GM18867 (cell line): Measurements from ENCODE around the gene ZNF366.
"Not testable (repeated sequence)": the region's sequence is repeated elsewhere in the genome, so short reads cannot be mapped to it uniquely, and the experiment has no call there.

Source experiments
- ATAC-seq: cut with Tn5 transposase; IDR thresholded peaks from one replicate; pipeline ENCODE4 v1.9.1; 2021; ENCODE audit warnings: mild to moderate bottlenecking, moderate library complexity; ENCODE audit not compliant: unreplicated experiment

ZNF366 gene

GRCh38 chr5:72408603-72409002 lies 98.6 kb downstream of the ZNF366 start:
- ATAC-seq: no peak

- no peak for ATAC-seq
Measured at GRCh38 chr5:72408127-72408526, 99.1 kb downstream of the ZNF366 start.

GRCh38 chr5:72407541-72407940 lies 99.7 kb downstream of the ZNF366 start:
- no peak for ATAC-seq

- no peak for ATAC-seq
Measured at GRCh38 chr5:72407078-72407477, 100.1 kb downstream of the ZNF366 start.

GRCh38 chr5:72404771-72405170 lies 102.4 kb downstream of the ZNF366 start:
- ATAC-seq: not testable (repeated sequence)

GRCh38 chr5:72402959-72403628 lies 104.1 kb downstream of the ZNF366 start:
- ATAC-seq: no peak

GRCh38 chr5:72402381-72402890 lies 104.8 kb downstream of the ZNF366 start:
- no peak for ATAC-seq

- no peak for ATAC-seq
Measured at GRCh38 chr5:72400950-72401349, 106.3 kb downstream of the ZNF366 start.

GRCh38 chr5:72397836-72398235 lies 109.4 kb downstream of the ZNF366 start:
- ATAC-seq: no peak

- no peak for ATAC-seq
Measured at GRCh38 chr5:72394688-72395087, 112.5 kb downstream of the ZNF366 start.

GRCh38 chr5:72393052-72393451 lies 114.2 kb downstream of the ZNF366 start:
- ATAC-seq: no peak
